Right ventricle myocardium superior (tissue), 1 donor: ENCODE results near the gene MPO. TPM values are rescaled to one million over a fixed set of nuclear protein-coding genes. Genes with fewer than 3 reads are reported as not detected.

Experiments
- ATAC-seq: fragments of 200-7000 bp; cut with Tn5 transposase; one replicate; pipeline ENCODE4 v1.9.1; 2020; ENCODE audit warnings: mild to moderate bottlenecking; ENCODE audit not compliant: poor library complexity
- DNase-seq: peaks from one replicate; pipeline ENCODE4 v3.0.0-alpha.2; 2020
- intact Hi-C: fragments of 100-400 bp; cut with DNase I; formaldehyde crosslinking; loops from one replicate; pipeline ENCODE4 v1.11.2; 2022
- total RNA-seq: library from RNA; stranded (reverse); fragmentation: NEBNext Ultra II Directional; extraction: Animal tissue kit (Norgen Biotek cat#: 25700); gene quantifications from one replicate; pipeline ENCODE4 v1.2.1, GENCODE V29; 2021
- donor health status: DM: no; HTN: yes; CAD: no; lungs with severe emphysema.

The MPO gene
- total RNA-seq, 1 donor from 2014 or later: 0.05 TPM

GRCh38 chr17:58308985-58309917, 28.5 kb upstream of the MPO start:
- DNase-seq (no peak), ATAC-seq (no peak)
- intact Hi-C loops: no loop called here

GRCh38 chr17:58308173-58308984, 27.6 kb upstream of the MPO start:
- ATAC-seq (no peak), DNase-seq (peak; percentile 37)
- intact Hi-C loops: no loop called here

GRCh38 chr17:58307468-58308172, 26.9 kb upstream of the MPO start:
- DNase-seq: peak; percentile 30
- ATAC-seq: no peak
- intact Hi-C loops: no loop called here

- intact Hi-C loops: no loop called here
- ATAC-seq (no peak), DNase-seq (peak; percentile 20)
Observed at GRCh38 chr17:58306131-58306951, 25.6 kb upstream of the MPO start.

GRCh38 chr17:58305626-58306025, 24.9 kb upstream of the MPO start:
- intact Hi-C loops: no loop called here
- DNase-seq (peak; percentile 17), ATAC-seq (no peak)

- ATAC-seq (no peak), DNase-seq (peak; percentile 30)
- intact Hi-C loops: no loop called here
Observed at GRCh38 chr17:58304750-58305486, 24.2 kb upstream of the MPO start.

GRCh38 chr17:58303971-58304749, 23.4 kb upstream of the MPO start:
- ATAC-seq: peak; percentile 79
- peak; percentile 62 for DNase-seq
- intact Hi-C loops: no loop called here

GRCh38 chr17:58302919-58303585, 22.3 kb upstream of the MPO start:
- intact Hi-C loops: no loop called here
- ATAC-seq (no peak), DNase-seq (peak; percentile 18)

- DNase-seq (peak; percentile 12), ATAC-seq (no peak)
- intact Hi-C loops: no loop called here
Observed at GRCh38 chr17:58302171-58302918, 21.6 kb upstream of the MPO start.

GRCh38 chr17:58301504-58302150, 20.9 kb upstream of the MPO start:
- intact Hi-C loops: no loop called here
- peak; percentile 23 for DNase-seq

GRCh38 chr17:58300336-58300735, 19.6 kb upstream of the MPO start:
- DNase-seq (no peak), ATAC-seq (no peak)
- intact Hi-C loops: no loop called here

More at GRCh38 chr17:58301504-58302150, 20.9 kb upstream of the MPO start:
- ATAC-seq: no peak

GRCh38 chr17:58294034-58294433, 13.3 kb upstream of the MPO start:
- ATAC-seq (no peak), DNase-seq (no peak)
- intact Hi-C loops: no loop called here

GRCh38 chr17:58291246-58291645, 10.5 kb upstream of the MPO start:
- peak; percentile 10 for DNase-seq
- ATAC-seq: no peak
- intact Hi-C loops: no loop called here

- no peak for DNase-seq
- ATAC-seq: no peak
- intact Hi-C loops: no loop called here
Observed at GRCh38 chr17:58289869-58290268, 9.1 kb upstream of the MPO start.

- ATAC-seq: no peak
- intact Hi-C loops: no loop called here
- no peak for DNase-seq
Observed at GRCh38 chr17:58285422-58285810, 4.7 kb upstream of the MPO start.
